GM19468 (cell line): ENCODE data around the gene MFGE8.
"Not testable (repeated sequence)": the region's sequence is repeated elsewhere in the genome, so short reads cannot be mapped to it uniquely, and the experiment has no call there.

Experiments used
- ATAC-seq: cut with Tn5 transposase; IDR thresholded peaks from one replicate; pipeline ENCODE4 v1.9.1; 2021; ENCODE audit warnings: mild to moderate bottlenecking, moderate library complexity, moderate number of reproducible peaks; ENCODE audit not compliant: unreplicated experiment; ENCODE audit errors: extremely low read depth

MFGE8 gene

DNA sequence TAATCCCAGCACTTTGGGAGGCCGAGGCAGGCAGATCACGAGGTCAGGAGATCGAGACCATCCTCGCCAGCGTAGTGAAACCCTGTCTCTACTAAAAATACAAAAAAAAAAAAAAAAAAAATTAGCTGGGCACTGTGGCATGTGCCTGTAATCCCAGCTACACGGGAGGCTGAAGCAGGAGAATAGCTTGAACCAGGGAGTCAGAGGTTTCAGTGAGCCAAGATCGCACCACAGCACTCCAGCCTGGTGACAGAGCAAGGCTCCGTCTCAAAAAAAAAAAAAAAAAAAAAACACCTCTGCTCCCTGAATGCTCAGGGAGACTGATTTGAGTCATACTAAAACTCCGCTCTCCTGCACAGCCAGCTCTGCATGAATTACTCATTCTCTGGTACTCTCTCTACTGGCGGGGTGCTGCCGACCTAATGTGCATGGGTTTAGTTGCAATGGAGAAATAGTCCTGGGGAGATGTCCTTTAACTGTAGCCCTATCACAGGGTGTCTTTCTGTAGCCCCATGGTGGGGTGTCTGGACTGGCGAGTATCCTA, 7.8 kb upstream of the MFGE8 start:
- ATAC-seq: not testable (repeated sequence)

DNA sequence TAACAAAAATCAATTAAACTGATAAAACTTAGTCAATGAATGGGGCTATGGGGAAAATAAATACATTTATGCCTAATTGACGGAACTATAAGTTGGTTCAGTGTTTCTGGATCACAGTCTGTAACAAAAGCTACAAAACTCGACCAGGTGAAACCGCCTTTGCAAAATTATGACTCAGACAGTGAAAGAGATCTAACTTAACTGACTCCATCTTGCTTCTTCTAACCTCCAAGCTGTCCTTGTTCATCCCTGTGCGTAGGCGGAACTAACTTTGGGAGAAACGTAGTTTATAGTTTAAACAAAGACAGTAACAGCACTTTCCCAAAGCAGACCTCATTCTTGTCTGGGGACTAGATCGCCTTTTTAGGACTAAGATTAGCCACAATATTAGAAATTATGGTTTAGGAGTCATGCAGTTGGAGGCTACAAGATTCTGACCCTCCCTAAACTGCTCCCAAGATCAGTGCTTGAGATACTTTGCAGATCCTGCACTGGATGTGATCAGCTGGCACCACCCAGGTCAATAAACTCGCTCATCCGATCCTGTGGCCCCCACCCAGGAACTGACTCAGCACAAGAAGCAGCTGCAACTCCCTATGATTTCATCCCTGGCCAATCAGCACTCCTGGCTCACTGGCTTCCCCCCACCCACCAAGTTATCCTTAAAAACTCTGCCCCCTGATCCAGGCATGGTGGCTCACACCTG, 7.2 kb upstream of the MFGE8 start:
- no peak for ATAC-seq

DNA sequence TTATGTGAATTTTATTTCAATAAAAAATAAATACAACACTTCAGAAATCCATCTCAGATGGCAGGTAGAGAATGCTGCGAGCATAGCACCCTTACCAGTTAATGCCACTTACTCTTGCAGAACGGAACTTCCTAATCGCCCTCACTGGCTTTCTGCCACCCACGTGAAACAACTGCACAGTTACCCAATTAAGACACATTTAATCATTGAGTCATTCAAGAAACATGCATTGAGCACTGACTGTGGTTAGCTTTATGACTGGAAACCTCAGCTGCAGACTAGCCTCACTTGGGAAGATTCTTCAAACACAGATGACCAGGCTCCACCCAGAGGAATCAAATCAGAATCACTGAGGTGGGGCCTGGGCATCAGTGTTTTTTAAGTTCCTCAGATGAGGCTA, 5.6 kb upstream of the MFGE8 start:
- peak; percentile 47 for ATAC-seq

DNA sequence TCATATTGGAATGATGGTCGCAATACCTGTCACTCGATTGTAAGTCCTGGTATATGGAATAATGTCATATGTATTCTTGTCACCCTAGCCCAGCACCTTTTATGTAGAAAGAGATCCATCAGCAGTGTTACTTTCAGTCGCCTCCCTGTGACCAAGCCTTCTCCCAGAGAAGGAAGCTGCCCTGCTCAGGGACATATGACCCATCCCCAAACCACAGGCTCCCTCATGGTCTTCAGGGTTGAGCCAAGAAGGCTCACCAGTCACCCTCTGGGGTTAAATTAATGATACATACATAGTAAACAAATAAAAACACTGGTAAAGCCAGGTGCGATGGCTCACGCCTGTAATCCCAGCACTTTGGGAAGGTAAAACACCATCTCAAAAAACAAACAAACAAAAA, 4.6 kb upstream of the MFGE8 start:
- no peak for ATAC-seq

DNA sequence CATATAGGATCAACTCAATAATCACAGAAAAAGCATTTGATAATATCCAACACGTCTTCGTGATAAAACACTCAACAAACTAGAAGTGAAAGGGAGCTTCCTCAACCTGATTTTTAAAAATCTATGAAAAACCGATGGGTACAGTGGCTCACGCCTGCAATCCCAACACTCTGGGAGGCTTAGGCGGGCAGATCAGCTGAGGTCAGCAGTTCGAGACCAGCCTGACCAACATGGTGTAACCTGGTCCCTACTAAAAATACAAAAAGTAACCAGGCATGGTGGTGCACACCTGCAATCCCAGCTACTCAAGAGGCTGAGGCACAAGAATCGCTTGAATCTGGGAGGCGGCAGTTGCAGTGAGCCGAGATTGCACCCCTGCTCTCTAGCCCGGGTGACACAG, 2.2 kb upstream of the MFGE8 start:
- no peak for ATAC-seq

DNA sequence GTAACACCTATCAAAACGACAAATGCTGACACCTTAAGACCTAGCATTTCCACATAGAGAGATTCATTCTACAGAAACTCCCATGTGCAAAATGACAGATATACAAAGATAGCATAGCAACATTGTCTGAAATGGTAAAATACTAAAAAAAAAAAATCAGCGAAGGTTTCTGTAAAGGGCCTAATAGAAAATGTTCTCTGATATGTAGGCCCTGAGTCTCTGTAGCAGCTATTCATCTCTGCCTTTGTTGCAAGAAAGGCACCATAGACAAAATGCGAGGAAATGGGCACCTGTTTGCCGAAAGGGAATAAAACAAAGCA, 631 bp upstream of the MFGE8 start:
- no peak for ATAC-seq

DNA sequence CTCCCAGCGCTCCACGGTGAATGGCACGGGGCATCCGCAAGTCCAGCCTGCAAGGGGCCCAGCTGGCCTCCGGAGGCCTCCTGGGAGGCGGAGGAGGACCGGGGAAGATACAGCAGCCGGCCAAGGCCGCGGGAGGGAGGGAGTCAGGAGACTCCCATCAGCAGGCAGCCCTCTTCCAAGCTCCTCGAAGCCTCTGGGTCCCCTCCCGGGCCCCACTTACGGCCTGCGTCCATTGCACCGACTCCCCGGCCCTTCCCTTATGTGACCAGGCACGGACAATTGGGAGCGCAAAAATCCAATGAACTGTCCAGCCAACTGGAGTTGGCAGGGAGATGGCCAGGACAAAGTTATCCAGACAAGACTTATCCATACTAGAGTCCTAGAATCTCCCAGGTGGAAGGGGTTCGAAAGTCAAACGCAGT, 668 bp downstream of the MFGE8 start:
- no peak for ATAC-seq

DNA sequence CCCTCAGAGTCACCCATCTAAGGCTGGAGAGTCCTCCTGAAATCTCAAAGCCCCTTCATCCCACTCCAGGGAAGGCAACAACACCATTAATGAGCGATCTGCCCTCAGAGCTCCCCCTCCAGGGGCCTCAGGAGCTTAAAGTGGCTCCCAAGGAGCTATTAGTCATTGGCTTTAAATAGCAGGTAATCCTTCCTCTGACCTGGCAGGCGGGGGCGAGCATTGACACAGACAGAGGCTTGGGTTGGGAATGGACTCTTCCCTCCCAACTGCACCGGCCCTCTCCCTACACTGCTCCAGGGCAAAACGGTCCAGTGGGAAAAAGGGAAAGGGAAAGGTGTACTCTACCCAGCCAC, 1.4 kb downstream of the MFGE8 start:
- ATAC-seq: no peak

DNA sequence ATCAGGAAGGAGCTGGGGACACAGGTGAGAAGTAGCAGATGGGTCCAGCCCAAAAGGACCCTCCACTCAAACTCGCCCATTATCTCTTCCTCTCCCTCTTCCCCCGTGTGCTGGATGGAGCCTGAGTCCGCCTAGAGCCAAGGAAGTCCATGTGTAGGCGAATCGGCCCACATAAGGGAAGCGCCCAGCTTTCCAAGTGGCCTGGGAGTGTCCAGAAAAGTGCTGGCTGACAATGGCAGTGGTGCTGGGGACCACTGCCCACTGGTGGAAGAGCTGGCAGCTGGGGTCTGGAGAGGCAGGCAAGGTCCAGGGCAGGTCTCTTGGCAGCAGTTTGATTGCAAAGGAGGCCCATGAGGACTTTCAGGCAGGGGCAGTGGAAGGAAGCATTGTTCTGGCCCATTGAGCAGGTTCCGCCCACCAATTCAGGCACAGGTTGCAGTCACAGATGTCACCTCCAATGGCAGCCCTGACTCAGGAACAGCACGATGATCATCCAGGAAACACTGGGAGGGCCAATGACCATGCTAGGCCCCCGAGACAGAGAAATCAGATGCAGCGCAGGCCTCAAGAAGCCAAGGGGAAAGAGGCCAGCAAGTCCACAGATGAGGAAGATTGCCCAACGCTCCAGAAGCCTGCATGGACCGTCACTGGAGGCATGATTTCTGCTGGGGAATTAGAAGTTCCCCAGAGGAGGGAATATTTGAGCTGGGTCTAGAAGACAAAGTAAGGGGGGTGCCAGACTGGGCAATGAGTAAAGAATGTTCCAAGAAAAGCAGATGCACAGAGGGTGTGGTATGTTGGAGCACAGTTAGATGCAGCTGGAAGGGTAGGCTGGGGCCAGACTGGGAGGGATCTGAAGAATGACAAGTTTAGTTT, 3.0 kb downstream of the MFGE8 start:
- ATAC-seq: no peak

DNA sequence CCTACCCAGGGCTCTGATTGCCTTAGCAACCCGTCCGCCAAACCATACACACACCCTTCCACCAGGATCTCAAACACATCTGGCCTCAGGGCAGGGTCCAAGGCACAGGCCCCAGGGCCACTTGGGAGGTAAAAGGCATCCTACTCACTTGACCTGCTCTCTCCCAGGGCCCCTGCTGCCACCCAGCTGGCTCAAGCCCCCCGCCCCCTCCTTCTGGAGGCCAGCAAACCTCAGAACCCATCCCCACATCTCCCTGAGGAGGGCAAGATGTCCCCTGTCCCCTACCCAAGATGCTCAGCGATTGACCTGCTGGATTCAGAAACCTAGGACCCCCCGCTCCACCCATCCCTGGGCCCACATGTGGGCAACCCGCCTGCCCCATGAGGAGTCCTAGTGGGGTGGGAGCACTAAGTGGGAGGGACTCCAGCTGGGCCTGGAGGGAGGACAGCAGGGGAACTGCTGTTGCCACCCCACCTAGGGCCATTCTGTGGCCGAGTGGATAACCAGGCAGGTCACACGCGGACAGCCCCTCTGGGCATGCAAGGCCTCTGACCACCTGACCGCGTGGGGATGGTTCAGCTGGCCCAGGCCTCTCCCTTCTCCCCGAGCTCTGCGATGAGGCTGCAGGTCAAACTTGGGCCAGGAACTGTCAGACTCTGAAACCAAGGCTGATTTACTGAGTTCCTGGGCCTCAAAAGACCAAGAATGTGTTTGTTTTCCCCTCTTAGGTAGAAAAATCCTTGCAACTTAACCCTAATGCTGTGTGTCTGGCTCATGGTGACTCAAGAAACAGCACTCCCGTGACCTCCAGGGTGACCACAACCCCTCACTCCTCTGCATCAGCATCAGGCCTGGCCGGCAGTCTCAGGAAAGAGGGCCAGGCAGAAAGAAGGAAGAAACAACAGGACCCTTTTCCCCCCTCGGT, 4.2 kb downstream of the MFGE8 start:
- ATAC-seq: no peak

DNA sequence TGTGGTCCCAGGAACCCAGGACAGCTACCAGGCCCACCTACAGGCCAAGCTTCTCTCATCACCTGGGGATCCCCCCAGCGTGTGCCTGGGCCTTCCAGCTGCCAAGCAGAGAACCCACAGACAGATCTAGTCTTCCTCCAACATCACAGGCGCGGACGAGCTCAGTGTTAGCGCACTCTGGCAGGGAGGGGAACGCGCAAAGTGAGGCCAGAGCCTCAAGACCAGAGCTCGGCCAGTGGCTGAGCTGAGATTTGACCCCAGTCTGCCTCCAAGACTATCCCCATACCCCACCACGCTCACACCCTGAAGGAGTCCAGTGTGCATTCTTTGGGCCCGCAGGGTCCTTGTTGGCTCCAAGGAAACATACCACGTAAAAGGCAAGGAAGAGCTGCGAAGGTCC, 5.1 kb downstream of the MFGE8 start:
- ATAC-seq: no peak

DNA sequence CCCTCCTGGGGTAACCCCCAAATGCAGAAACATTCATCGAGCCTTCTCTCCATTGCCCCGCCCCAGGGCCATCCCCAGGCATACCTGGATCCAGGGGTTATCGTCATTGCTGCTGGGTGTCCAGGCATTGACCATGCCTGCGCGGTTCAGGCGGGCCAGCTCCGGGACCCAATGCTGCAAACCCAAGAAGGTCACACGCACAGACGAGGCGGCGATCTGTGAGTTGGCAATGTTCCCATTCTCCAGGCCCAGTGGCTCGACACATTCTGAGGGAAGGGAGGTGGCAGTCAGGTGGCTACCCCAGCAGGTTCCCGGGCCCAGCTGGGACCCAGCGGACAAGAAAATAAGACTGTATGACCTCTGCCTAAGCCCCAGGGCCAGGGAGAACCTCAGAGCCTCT, 6.1 kb downstream of the MFGE8 start:
- ATAC-seq: no peak

DNA sequence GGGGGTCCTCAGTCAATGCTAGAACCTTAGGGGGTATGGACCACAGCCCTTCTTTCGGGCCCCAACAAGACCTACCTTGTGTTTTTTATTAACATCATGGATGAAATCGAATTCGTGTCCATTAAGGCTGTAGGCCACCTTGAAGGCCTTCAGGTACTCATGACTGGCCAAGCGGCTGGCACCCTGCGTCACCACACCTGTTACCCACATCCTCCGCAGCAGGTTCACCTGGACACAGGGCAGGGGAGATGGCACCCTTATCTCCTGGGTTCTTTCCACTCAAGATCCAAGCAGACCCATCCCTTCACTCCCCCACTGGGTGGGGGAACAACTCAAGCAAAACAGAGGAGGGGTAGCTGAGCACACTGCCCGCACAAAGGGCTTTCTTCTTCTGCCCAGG, 6.6 kb downstream of the MFGE8 start:
- ATAC-seq: no peak

DNA sequence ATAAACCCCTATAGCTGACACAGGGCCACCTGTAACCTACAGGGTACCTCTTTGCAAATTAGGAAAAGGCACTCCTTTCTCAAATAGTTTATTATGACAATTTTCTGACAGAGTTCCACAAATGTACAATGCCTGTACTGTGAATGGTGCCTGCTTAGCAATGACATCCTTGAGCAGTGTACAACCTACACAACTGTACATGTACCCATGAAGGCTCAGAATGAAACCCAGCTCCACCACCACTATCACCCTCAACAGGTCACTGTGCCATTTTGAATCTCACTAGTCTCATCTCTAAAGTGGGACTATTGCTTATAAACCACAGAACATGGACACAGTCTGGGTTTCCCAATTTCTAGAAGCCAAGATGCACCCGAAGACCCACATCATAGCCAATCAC, 7.0 kb downstream of the MFGE8 start:
- ATAC-seq: no peak

DNA sequence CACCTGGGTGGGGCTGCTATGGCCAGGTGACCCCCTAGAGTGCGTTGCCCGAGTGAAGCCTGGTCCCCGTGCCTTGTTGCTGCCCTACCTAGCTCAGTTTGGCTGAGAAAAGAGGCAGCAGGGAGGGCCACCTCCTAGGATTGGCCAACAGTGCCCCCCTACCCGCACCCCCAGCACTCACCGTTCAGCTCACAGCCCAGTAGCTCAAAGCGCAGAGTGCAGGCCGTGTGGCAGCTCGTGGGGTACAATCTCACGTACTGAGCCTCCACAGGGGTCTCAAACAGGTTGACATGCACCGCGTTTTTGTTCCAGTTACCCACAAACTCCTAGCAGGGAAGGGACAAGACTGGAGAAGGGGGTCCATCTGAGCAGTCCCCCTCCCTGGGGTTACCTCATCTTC, 7.6 kb downstream of the MFGE8 start:
- no peak for ATAC-seq

DNA sequence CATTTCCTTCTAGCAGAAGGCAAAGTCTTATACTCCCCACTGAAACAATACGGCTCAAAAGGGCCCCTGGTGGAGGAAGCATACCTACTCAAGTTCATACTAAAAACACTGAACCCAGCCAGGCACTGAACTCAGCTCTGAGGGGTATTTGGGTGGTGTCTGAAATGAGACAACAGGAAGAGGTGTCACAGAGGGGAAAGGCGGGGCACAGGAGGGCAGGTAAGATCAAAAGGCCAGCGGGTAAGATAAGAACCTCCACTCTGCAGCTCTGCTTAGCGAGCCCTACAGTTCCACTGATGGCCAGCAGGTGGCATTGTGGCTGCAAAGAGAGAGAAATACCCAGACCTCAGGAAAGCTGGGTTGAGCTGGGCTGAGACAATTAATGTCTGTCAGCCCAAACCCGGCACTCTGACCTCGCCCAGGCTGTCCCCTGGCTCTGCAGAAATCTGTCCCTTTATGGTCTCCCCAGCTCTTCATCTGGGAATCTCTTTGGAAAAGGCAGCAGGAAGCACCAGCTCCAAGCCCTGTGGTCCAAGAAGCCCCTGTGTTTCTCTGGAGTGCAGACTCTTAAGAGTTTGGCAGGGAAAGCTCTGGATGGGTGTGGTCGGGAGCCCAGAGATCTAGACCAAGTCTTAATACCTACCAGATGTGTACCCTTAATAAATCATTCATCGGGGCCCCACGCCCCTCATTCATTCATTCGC, 8.4 kb downstream of the MFGE8 start:
- ATAC-seq: peak; percentile 88

DNA sequence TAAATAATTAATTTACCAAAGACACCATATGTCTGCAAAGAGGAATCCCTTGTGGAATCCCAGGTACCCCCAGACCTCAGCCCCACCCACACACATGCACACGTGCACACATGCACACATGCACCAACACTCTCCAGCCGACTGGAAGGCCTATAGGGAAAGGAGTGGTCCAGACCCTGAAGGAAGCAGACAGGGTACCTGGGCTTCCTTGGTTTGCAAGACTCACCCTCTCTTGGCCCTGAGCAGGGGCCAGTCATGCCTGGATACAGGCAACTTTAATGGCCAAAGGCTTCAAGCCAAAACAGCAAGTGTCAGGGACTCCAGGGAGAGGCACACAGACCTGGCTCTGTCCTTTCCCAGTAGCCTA, 8.9 kb downstream of the MFGE8 start:
- ATAC-seq: no peak

DNA sequence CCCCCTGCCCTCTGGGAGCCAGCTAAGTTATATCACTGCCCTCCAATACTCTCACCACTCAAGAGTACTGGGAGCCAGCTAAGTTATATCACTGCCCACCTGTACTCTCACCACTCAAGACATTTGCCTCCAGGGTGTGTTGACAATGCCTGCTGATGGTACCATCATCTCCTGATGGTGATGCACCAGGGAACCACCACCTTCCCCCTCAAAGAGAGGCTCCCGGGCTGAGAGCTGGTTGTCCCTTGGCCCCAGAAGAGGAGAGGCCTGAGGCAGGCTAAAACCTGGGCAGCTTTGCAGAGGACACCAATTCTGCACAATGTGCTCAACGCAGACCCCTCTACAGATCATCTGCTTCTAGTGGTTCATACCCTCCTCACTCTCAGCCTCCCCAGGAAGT, 10.3 kb downstream of the MFGE8 start:
- ATAC-seq: no peak

DNA sequence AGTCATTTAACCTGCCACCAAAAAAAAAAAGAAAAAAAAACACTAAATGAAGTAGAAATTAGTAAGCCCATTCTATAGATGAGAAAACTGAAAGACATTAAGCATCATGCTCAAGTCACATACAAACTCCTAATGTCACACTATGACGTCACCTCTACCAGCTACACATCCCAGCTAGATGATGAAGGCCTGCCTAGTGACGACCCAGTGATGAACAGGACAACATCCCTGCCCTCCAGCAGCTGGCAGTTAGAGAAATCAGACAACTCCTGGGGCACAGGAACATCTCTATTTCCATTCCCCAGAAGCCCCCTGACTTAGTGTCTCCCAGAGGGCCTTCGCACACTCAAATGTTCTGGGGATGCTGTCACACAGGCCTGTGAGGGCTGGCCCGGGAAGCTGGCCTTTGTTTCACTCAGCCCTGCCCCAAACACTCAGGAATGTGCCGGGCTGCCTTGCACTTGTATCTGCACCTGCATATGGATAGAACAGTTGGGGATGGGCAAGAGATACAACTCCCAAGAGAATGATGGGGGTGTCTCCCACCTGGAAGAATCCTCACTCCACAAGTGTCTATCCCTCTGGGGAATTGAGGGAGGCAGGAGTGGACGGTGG, 10.9 kb downstream of the MFGE8 start:
- no peak for ATAC-seq
